Left kidney (tissue), 8 donors: ENCODE results near the gene KIAA1210. TPM values are rescaled to one million over a fixed set of nuclear protein-coding genes. Genes with fewer than 3 reads are reported as not detected.

Experiments used
- DNase-seq: peaks from one replicate; pipeline ENCODE4 v3.0.0-alpha.2; 2013
- long read RNA-seq, 8 donors: transcript quantifications; one replicate each; lab custom pipeline, GENCODE V29; 2026
- polyA plus RNA-seq: library from polyadenylated mRNA; unstranded; fragments of 120-200 nt; gene quantifications from one replicate; pipeline ENCODE4 v1.2.1, GENCODE V29; 2013; ENCODE audit not compliant: insufficient read length

The KIAA1210 gene
- polyA plus RNA-seq, result 1.5 TPM
- long read RNA-seq, donor 1, result 0 reads
- long read RNA-seq, donor 2, result 0 reads
- long read RNA-seq, donor 3, result 0 reads
- long read RNA-seq, donor 4, result 0 reads
- long read RNA-seq, donor 5, result 0 reads
- long read RNA-seq, donor 6, result 0 reads
- long read RNA-seq, donor 7, result 0 reads
- long read RNA-seq, donor 8, result 0 reads

GRCh38 chrX:119127650-119128049 is at the start of gene KIAA1210:
Gene KIAA1210 (minus strand): TSS chrX:119127812. CDS start chrX:119123642, 4,170 bp downstream.
- DNase-seq, result no peak

- DNase-seq, result no peak
These were observed 49.7 kb upstream of the KIAA1210 start for GRCh38 chrX:119177278-119177677.

- no peak for DNase-seq
These were observed 47.3 kb upstream of the KIAA1210 start for GRCh38 chrX:119174900-119175299.

GRCh38 chrX:119168104-119168503 is 40.5 kb upstream of the KIAA1210 start:
- no peak for DNase-seq

- no peak for DNase-seq
These were observed 30.6 kb upstream of the KIAA1210 start for GRCh38 chrX:119158226-119158625.

GRCh38 chrX:119156241-119156640 is 28.6 kb upstream of the KIAA1210 start:
- DNase-seq, result no peak

- no peak for DNase-seq
These were observed 27.9 kb upstream of the KIAA1210 start for GRCh38 chrX:119155416-119156035.

- DNase-seq, result peak; percentile 33
These were observed 23.4 kb upstream of the KIAA1210 start for GRCh38 chrX:119151051-119151380.

- DNase-seq, result no peak
These were observed 22.8 kb upstream of the KIAA1210 start for GRCh38 chrX:119150163-119151050.

- DNase-seq, result no peak
These were observed 19.9 kb upstream of the KIAA1210 start for GRCh38 chrX:119147486-119147885.

- DNase-seq, result no peak
These were observed 17.6 kb upstream of the KIAA1210 start for GRCh38 chrX:119145241-119145653.

- no peak for DNase-seq
These were observed 6.9 kb upstream of the KIAA1210 start for GRCh38 chrX:119134466-119134865.

GRCh38 chrX:119132961-119133360 is 5.3 kb upstream of the KIAA1210 start:
- no peak for DNase-seq

- no peak for DNase-seq
These were observed 4.7 kb upstream of the KIAA1210 start for GRCh38 chrX:119132316-119132715.

- no peak for DNase-seq
These were observed 3.3 kb upstream of the KIAA1210 start for GRCh38 chrX:119130911-119131310.

GRCh38 chrX:119121341-119121740 is 6.3 kb downstream of the KIAA1210 start:
- DNase-seq, result no peak

GRCh38 chrX:119118780-119119395 is 8.7 kb downstream of the KIAA1210 start:
- peak; percentile 45 for DNase-seq

GRCh38 chrX:119107206-119107605 is 20.4 kb downstream of the KIAA1210 start:
- no peak for DNase-seq

- DNase-seq, result no peak
These were observed 21.8 kb downstream of the KIAA1210 start for GRCh38 chrX:119105826-119106225.

GRCh38 chrX:119101168-119101567 is 26.4 kb downstream of the KIAA1210 start:
- no peak for DNase-seq

GRCh38 chrX:119095936-119096335 is 31.7 kb downstream of the KIAA1210 start:
- no peak for DNase-seq

GRCh38 chrX:119094819-119095218 is 32.8 kb downstream of the KIAA1210 start:
- DNase-seq, result no peak
